ENCODE measurements around the gene VEPH1.

The VEPH1 gene

GRCh38 chr3:157388976-157389375 lies 114.2 kb downstream of the VEPH1 start:
- no peak for DNase-seq (ENCODE audit: low read depth, low spot score)

- DNase-seq (ENCODE audit: low read depth, low spot score), result no peak
Measured at GRCh38 chr3:157387708-157388435, 115.3 kb downstream of the VEPH1 start.

GRCh38 chr3:157384491-157384890 lies 118.7 kb downstream of the VEPH1 start:
- no peak for DNase-seq (ENCODE audit: low read depth, low spot score)

GRCh38 chr3:157384031-157384430 lies 119.2 kb downstream of the VEPH1 start:
- no peak for DNase-seq (ENCODE audit: low read depth, low spot score)

GRCh38 chr3:157381606-157382005 lies 121.6 kb downstream of the VEPH1 start:
- DNase-seq (ENCODE audit: low read depth, low spot score), result no peak

- no peak for DNase-seq (ENCODE audit: low read depth, low spot score)
Measured at GRCh38 chr3:157379525-157380140, 123.6 kb downstream of the VEPH1 start.

- DNase-seq (ENCODE audit: low read depth, low spot score), result no peak
Measured at GRCh38 chr3:157376603-157377300, 126.5 kb downstream of the VEPH1 start.

GRCh38 chr3:157375342-157375986 lies 127.8 kb downstream of the VEPH1 start:
- no peak for DNase-seq (ENCODE audit: low read depth, low spot score)

- no peak for DNase-seq (ENCODE audit: low read depth, low spot score)
Measured at GRCh38 chr3:157374933-157375332, 128.3 kb downstream of the VEPH1 start.

GRCh38 chr3:157373783-157374182 lies 129.4 kb downstream of the VEPH1 start:
- DNase-seq (ENCODE audit: low read depth, low spot score), result no peak

GRCh38 chr3:157370867-157371266 lies 132.3 kb downstream of the VEPH1 start:
- DNase-seq (ENCODE audit: low read depth, low spot score), result no peak

GRCh38 chr3:157369727-157370421 lies 133.3 kb downstream of the VEPH1 start:
- DNase-seq (ENCODE audit: low read depth, low spot score), result no peak

GRCh38 chr3:157368171-157368570 lies 135.0 kb downstream of the VEPH1 start:
- no peak for DNase-seq (ENCODE audit: low read depth, low spot score)

GRCh38 chr3:157363393-157363792 lies 139.8 kb downstream of the VEPH1 start:
- DNase-seq (ENCODE audit: low read depth, low spot score), result no peak

GRCh38 chr3:157362348-157362747 lies 140.9 kb downstream of the VEPH1 start:
- no peak for DNase-seq (ENCODE audit: low read depth, low spot score)

GRCh38 chr3:157360044-157360443 lies 143.2 kb downstream of the VEPH1 start:
- no peak for DNase-seq (ENCODE audit: low read depth, low spot score)

- DNase-seq (ENCODE audit: low read depth, low spot score), result no peak
Measured at GRCh38 chr3:157356541-157356940, 146.7 kb downstream of the VEPH1 start.

GRCh38 chr3:157355276-157355675 lies 147.9 kb downstream of the VEPH1 start:
- DNase-seq (ENCODE audit: low read depth, low spot score), result no peak

GRCh38 chr3:157354722-157355121 lies 148.5 kb downstream of the VEPH1 start:
- DNase-seq (ENCODE audit: low read depth, low spot score), result no peak

GRCh38 chr3:157354254-157354653 lies 149.0 kb downstream of the VEPH1 start:
- no peak for DNase-seq (ENCODE audit: low read depth, low spot score)

GRCh38 chr3:157353652-157354051 lies 149.6 kb downstream of the VEPH1 start:
- DNase-seq (ENCODE audit: low read depth, low spot score), result no peak

GRCh38 chr3:157351981-157352380 lies 151.2 kb downstream of the VEPH1 start:
- DNase-seq (ENCODE audit: low read depth, low spot score), result no peak

Data from iPS DF 19.7 (cell line).